ENCODE data around the gene NOS2. TPM values are rescaled to one million over a fixed set of nuclear protein-coding genes. Genes with fewer than 3 reads are reported as not detected.

Gene NOS2
- total and polyA plus RNA-seq, 7 donors = 0.16 to 94.0 (median 2.2) TPM; not detected in 1

- Histone ChIP-seq H3K27ac (no peak overlapping the region), H3K4me3 (no peak overlapping the region), H3K9me3 (no peaks in the 10 kb centered on the region), H3K27me3 (no peaks in the 10 kb centered on the region), H3K36me3 (no peaks in the 10 kb centered on the region), H3K4me1 (peaks cover 0 to 6% (median 3%) of the 10 kb centered on the region in 4 donors)
- TF ChIP-seq, protein P1, sequence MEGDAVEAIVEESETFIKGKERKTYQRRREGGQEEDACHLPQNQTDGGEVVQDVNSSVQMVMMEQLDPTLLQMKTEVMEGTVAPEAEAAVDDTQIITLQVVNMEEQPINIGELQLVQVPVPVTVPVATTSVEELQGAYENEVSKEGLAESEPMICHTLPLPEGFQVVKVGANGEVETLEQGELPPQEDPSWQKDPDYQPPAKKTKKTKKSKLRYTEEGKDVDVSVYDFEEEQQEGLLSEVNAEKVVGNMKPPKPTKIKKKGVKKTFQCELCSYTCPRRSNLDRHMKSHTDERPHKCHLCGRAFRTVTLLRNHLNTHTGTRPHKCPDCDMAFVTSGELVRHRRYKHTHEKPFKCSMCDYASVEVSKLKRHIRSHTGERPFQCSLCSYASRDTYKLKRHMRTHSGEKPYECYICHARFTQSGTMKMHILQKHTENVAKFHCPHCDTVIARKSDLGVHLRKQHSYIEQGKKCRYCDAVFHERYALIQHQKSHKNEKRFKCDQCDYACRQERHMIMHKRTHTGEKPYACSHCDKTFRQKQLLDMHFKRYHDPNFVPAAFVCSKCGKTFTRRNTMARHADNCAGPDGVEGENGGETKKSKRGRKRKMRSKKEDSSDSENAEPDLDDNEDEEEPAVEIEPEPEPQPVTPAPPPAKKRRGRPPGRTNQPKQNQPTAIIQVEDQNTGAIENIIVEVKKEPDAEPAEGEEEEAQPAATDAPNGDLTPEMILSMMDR (IDR thresholded peaks at IDR 0.05) = no peak
- TF ChIP-seq EP300 (IDR thresholded peaks at IDR 0.05) (no peak), POLR2AphosphoS5 (IDR thresholded peaks at IDR 0.05) (no peak), POLR2A (IDR thresholded peaks at IDR 0.05) (no peak)
- DNase-seq = no peak
- intact Hi-C loops (cut with DNase I) = no loop called here
- 32 to 44% methylated on average over 7 of the region's 7 CpGs for WGBS, 2 donors
These were observed 10.0 kb upstream of the NOS2 start for GRCh38 chr17:27810211-27810901.

GRCh38 chr17:27809555-27809954 is 9.2 kb upstream of the NOS2 start:
- Histone ChIP-seq H3K27ac (no peak overlapping the region), H3K9me3 (no peaks in the 10 kb centered on the region), H3K27me3 (no peaks in the 10 kb centered on the region), H3K4me1 (peaks cover 0 to 6% (median 3%) of the 10 kb centered on the region in 4 donors), H3K36me3 (no peaks in the 10 kb centered on the region), H3K4me3 (no peak overlapping the region)
- TF ChIP-seq POLR2AphosphoS5 (IDR thresholded peaks at IDR 0.05) (no peak), EP300 (IDR thresholded peaks at IDR 0.05) (no peak), POLR2A (IDR thresholded peaks at IDR 0.05) (no peak)
- TF ChIP-seq, protein P1 (IDR thresholded peaks at IDR 0.05) = no peak
- 93 to 94% methylated on average over 1 of the region's 1 CpG for WGBS, 2 donors
- no peak for DNase-seq
- intact Hi-C loops (cut with DNase I) = no loop called here

DNA sequence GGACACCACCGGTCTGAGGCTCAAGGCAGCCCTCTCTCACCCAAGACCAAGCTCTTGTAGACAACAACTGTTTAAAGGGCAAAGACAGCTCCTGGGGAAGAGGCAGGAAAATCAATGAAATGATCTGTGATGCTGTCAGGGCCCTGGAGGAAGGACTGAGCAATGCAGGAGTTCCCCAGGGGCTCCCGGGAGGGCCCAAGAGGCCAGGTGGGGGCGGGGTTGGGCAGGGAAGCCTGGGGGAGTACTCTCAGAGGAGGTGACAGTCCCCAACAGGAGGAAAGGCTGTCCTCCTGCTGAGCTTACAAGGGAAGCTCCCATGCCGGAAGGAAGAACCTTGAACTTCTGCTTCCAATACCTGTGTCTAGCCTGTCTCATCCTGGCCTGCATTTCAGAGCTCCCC is 8.3 kb upstream of the NOS2 start:
- Histone ChIP-seq H3K36me3 (no peaks in the 10 kb centered on the region), H3K4me3 (no peak overlapping the region), H3K27me3 (no peaks in the 10 kb centered on the region), H3K27ac (no peak overlapping the region), H3K9me3 (no peaks in the 10 kb centered on the region), H3K4me1 (peaks cover 0 to 6% (median 3%) of the 10 kb centered on the region in 4 donors)
- intact Hi-C loops (cut with DNase I) = no loop called here
- no peak for DNase-seq
- WGBS, 2 donors = 40 to 61% methylated on average over 4 of the region's 4 CpGs
- TF ChIP-seq EP300 (IDR thresholded peaks at IDR 0.05) (no peak), POLR2A (IDR thresholded peaks at IDR 0.05) (no peak)

- Histone ChIP-seq H3K27me3 (no peaks in the 10 kb centered on the region), H3K36me3 (no peaks in the 10 kb centered on the region), H3K4me1 (peaks cover 0 to 6% (median 3%) of the 10 kb centered on the region in 4 donors), H3K27ac (no peak overlapping the region), H3K4me3 (no peak overlapping the region), H3K9me3 (no peaks in the 10 kb centered on the region)
- 47 to 63% methylated on average over 17 of the region's 17 CpGs for WGBS, 2 donors
- intact Hi-C loops (cut with DNase I) = no loop called here
- DNase-seq = no peak
- TF ChIP-seq POLR2A (IDR thresholded peaks at IDR 0.05) (no peak), EP300 (IDR thresholded peaks at IDR 0.05) (no peak), POLR2AphosphoS5 (IDR thresholded peaks at IDR 0.05) (no peak)
- TF ChIP-seq, protein P1 (IDR thresholded peaks at IDR 0.05) = no peak
These were observed 7.5 kb upstream of the NOS2 start for GRCh38 chr17:27807567-27808470.
